ENCODE data around the gene MPO. TPM values are rescaled to one million over a fixed set of nuclear protein-coding genes. Genes with fewer than 3 reads are reported as not detected.

Gene MPO
- total and polyA plus RNA-seq, 10 of the 15 experiments (the other 5 are each of a cell fraction or from before 2014, with no cell fraction given): 0.06 to 0.49 (median 0.14) TPM

GRCh38 chr17:58232707-58233156 lies 48.0 kb downstream of the MPO start:
- RAD21 ChIA-PET (ENCODE audit: unreplicated experiment): interaction anchor here (0.9 to 1.7 kb wide), 11 partner anchors 13 to 185 kb away, joined by 3 to 13 read pairs (median 5); partner anchors contain the start of gene MKS1
- H2AFZ ChIP-seq (ENCODE audit: control insufficient read depth, low read depth, low read length): peak overlapping the region; percentile 90
- TF ChIP-seq NR2F1 (conservative IDR thresholded peaks at IDR 0.05): peak; percentile 68
- peak; percentile 38; the same call in 1 of the 2 replicates for TF ChIP-seq MLLT1 (IDR thresholded peaks at IDR 0.05)
- no peak for TF ChIP-seq SMAD5 (IDR thresholded peaks at IDR 0.05; ENCODE audit: low read depth)
- TF ChIP-seq JUNB (IDR thresholded peaks at IDR 0.05): no peak
- TF ChIP-seq YY1 (IDR thresholded peaks at IDR 0.05; ENCODE audit: low read depth, low read length): peak; percentile 43; the same call in 1 of the 2 replicates
- peak; percentile 96 for TF ChIP-seq CREB1 (IDR thresholded peaks at IDR 0.05; ENCODE audit: low read depth)
- peak; percentile 51; the same call in 1 of the 2 replicates for TF ChIP-seq RELB (IDR thresholded peaks at IDR 0.05; ENCODE audit: low read depth)
- TF ChIP-seq IKZF2 (IDR thresholded peaks at IDR 0.05): peak; percentile 86 to 87
- TF ChIP-seq SMARCA5 (IDR thresholded peaks at IDR 0.05): peak; percentile 39; the same call in 1 of the 2 replicates
- TF ChIP-seq EED (IDR thresholded peaks at IDR 0.05; ENCODE audit: low read depth): peak; percentile 79
- peak; percentile 24 for TF ChIP-seq SMAD1 (IDR thresholded peaks at IDR 0.05; ENCODE audit: low read depth, partially characterized antibody)
- no peak for TF ChIP-seq EZH2 (IDR thresholded peaks at IDR 0.05; ENCODE audit: borderline replicate concordance, control insufficient read depth, low read depth, low read length)
- peak; percentile 23; the same call in 1 of the 2 replicates for TF ChIP-seq IRF4 (IDR thresholded peaks at IDR 0.05; ENCODE audit: low read depth, low read length)
- TF ChIP-seq MYC (IDR thresholded peaks at IDR 0.05; ENCODE audit: insufficient read depth, insufficient read length, insufficient replicate concordance, low read length, severe bottlenecking): no peak
- TF ChIP-seq SPI1 (IDR thresholded peaks at IDR 0.05; ENCODE audit: borderline replicate concordance, insufficient read depth, low read depth, low read length): peak; percentile 61; the same call in 1 of the 2 replicates
- TF ChIP-seq MTA3 (IDR thresholded peaks at IDR 0.05; ENCODE audit: borderline replicate concordance, low read length): 0 out of 2 replicates have a peak, but pooled peaks have one; percentile 21
- TF ChIP-seq, protein P1, sequence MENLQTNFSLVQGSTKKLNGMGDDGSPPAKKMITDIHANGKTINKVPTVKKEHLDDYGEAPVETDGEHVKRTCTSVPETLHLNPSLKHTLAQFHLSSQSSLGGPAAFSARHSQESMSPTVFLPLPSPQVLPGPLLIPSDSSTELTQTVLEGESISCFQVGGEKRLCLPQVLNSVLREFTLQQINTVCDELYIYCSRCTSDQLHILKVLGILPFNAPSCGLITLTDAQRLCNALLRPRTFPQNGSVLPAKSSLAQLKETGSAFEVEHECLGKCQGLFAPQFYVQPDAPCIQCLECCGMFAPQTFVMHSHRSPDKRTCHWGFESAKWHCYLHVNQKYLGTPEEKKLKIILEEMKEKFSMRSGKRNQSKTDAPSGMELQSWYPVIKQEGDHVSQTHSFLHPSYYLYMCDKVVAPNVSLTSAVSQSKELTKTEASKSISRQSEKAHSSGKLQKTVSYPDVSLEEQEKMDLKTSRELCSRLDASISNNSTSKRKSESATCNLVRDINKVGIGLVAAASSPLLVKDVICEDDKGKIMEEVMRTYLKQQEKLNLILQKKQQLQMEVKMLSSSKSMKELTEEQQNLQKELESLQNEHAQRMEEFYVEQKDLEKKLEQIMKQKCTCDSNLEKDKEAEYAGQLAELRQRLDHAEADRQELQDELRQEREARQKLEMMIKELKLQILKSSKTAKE (IDR thresholded peaks at IDR 0.05; ENCODE audit: low read depth, poor library complexity, severe bottlenecking): peak; percentile 75
- TF ChIP-seq ETV6 (conservative IDR thresholded peaks at IDR 0.05 in 1 of 2, IDR thresholded peaks at IDR 0.05 in 1 of 2; ENCODE audit: borderline replicate concordance in 1 of 2, low read depth in 1 of 2): peak in 1 of 2 experiments; percentile 91; a peak in 2 of 4 replicates
- TF ChIP-seq MEF2A (IDR thresholded peaks at IDR 0.05; ENCODE audit: insufficient read depth, low read depth, low read length): peak; percentile 71; the same call in 1 of the 2 replicates

More at GRCh38 chr17:58232707-58233156, 48.0 kb downstream of the MPO start:
- no TSS peak for BruUV-seq (replicated peaks)
- H3K27ac ChIP-seq (ENCODE audit: control insufficient read depth, insufficient read depth): peak overlapping the region; percentile 67
- peak; percentile 92 for ATAC-seq
- in situ Hi-C loops (cut with MboI) (no loop called here), intact Hi-C loops (cut with micrococcal nuclease; ENCODE audit: unreplicated experiment) (no loop called here)
- WGBS (ENCODE audit: insufficient coverage, insufficient replicate concordance, low lambda C conversion rate, missing lambda C conversion rate): under 1% methylated on average over 12 of the region's 12 CpGs
- peak overlapping the region; percentile 95 for H3K4me2 ChIP-seq (ENCODE audit: control insufficient read depth, insufficient read depth)
- POLR2A ChIA-PET: interaction anchor here (0.8 to 1.6 kb wide), 8 partner anchors 12 to 112 kb away, joined by 3 to 8 read pairs (median 4); partner anchors contain the start of gene MKS1
- peaks cover 21% of the 10 kb centered on the region for H3K4me1 ChIP-seq (ENCODE audit: control insufficient read depth, insufficient read depth, low read length)
- H3K9ac ChIP-seq (ENCODE audit: control insufficient read depth, insufficient read depth, low read length): peak overlapping the region; percentile 30; the same call in 1 of the 2 replicates
- no peaks in the 10 kb centered on the region for H4K20me1 ChIP-seq (ENCODE audit: control insufficient read depth, insufficient read depth)
- peak; percentile 87 for DNase-seq (ENCODE audit: low read depth, low spot score)
- FAIRE-seq: peak; percentile 92
- CTCF ChIA-PET: interaction anchor here (0.7 to 7.0 kb wide), 8 partner anchors 8 to 84 kb away, joined by 3 to 78 read pairs (median 6); partner anchors contain the start of gene MKS1
- no peaks in the 10 kb centered on the region; the same call in 2 of the 3 replicates for H3K9me3 ChIP-seq (replicated peaks; ENCODE audit: control insufficient read depth, insufficient read depth, low read length)
- no peaks in the 10 kb centered on the region for H3K79me2 ChIP-seq (ENCODE audit: control insufficient read depth, insufficient read depth, low read length)
- SMC1A ChIA-PET (ENCODE audit: uncharacterized antibody, unreplicated experiment): interaction anchor here (0.6 to 2.4 kb wide), 15 partner anchors 9 to 1401 kb away, joined by 3 to 12 read pairs (median 3); partner anchors contain the start of gene MKS1
- H3K36me3 ChIP-seq (ENCODE audit: control insufficient read depth in 2 of 2, insufficient read depth in 2 of 2, low read length in 1 of 2): no peaks in the 10 kb centered on the region
- no peaks in the 10 kb centered on the region; a peak in 1 of 4 replicates for H3K27me3 ChIP-seq (replicated peaks in 1 of 2; ENCODE audit: control insufficient read depth in 2 of 2, insufficient read depth in 2 of 2, low read length in 1 of 2)
- peak overlapping the region; percentile 11; the same call in 1 of the 2 replicates for H3K4me3 ChIP-seq

All from GM12878 (cell line).